HG03196 (cell line): ENCODE measurements around the gene NFIX.
A peak's percentile ranks its signal among the peaks of the same experiment; 100 is the strongest.

Source experiments
- ATAC-seq: cut with Tn5 transposase; IDR thresholded peaks from one replicate; pipeline ENCODE4 v1.9.1; 2021; ENCODE audit not compliant: unreplicated experiment

Gene NFIX

GRCh38 chr19:13100841-13101589, 105.7 kb downstream of the NFIX start:
- ATAC-seq, result no peak

GRCh38 chr19:13101590-13102415, 106.5 kb downstream of the NFIX start:
- no peak for ATAC-seq

- no peak for ATAC-seq
These were observed 107.1 kb downstream of the NFIX start for GRCh38 chr19:13102416-13102665.

- ATAC-seq, result peak; percentile 38
These were observed 107.6 kb downstream of the NFIX start, which contains the start of gene LYL1 for GRCh38 chr19:13102666-13103580. Gene LYL1 (minus strand): TSS chr19:13102858. CDS start chr19:13101171, 1,687 bp downstream.

GRCh38 chr19:13103581-13104359, 108.5 kb downstream of the NFIX start:
- no peak for ATAC-seq

- ATAC-seq, result peak; percentile 33
These were observed 109.1 kb downstream of the NFIX start for GRCh38 chr19:13104360-13104847.

- ATAC-seq, result no peak
These were observed 109.8 kb downstream of the NFIX start for GRCh38 chr19:13104848-13105711.

- ATAC-seq, result no peak
These were observed 114.3 kb downstream of the NFIX start for GRCh38 chr19:13109361-13110098.

GRCh38 chr19:13110099-13110610, 114.9 kb downstream of the NFIX start:
- ATAC-seq, result no peak

GRCh38 chr19:13112555-13112954, 117.3 kb downstream of the NFIX start:
- no peak for ATAC-seq

- no peak for ATAC-seq
These were observed 120.6 kb downstream of the NFIX start for GRCh38 chr19:13115936-13116281.

- peak; percentile 49 for ATAC-seq
These were observed 121.3 kb downstream of the NFIX start, which contains the start of gene TRMT1 for GRCh38 chr19:13116282-13117175. Gene TRMT1 (minus strand): TSS chr19:13116740. CDS start chr19:13116399, 341 bp downstream.

- no peak for ATAC-seq
These were observed 122.0 kb downstream of the NFIX start for GRCh38 chr19:13117176-13117771.

- peak; percentile 61 for ATAC-seq
These were observed 122.6 kb downstream of the NFIX start, which contains the start of gene NACC1 for GRCh38 chr19:13117772-13118423. Gene NACC1 (plus strand): TSS chr19:13118264. CDS start chr19:13135208, 16,944 bp downstream.

GRCh38 chr19:13118424-13119193, 123.3 kb downstream of the NFIX start:
- peak; percentile 2 for ATAC-seq

- ATAC-seq, result no peak
These were observed 124.4 kb downstream of the NFIX start for GRCh38 chr19:13119627-13120026.
